PFSK-1 (cell line): ENCODE data around the gene PACSIN1.

Source experiments
- FOXP2 ChIP-seq: optimal IDR thresholded peaks from 2 replicates; pipeline ENCODE3; 2011; ENCODE audit warnings: borderline replicate concordance, control low read depth, inconsistent platforms; ENCODE audit not compliant: insufficient read depth; ENCODE audit errors: extremely low read length, extremely low read depth
- POLR2AphosphoS5 ChIP-seq: IDR thresholded peaks from 2 replicates; pipeline ENCODE4 v1.6.1; 2012; ENCODE audit warnings: low read depth, mild to moderate bottlenecking, control low read depth, low read length, moderate library complexity
- SIN3A ChIP-seq: IDR thresholded peaks from 2 replicates; pipeline ENCODE4 v1.6.1; 2012; ENCODE audit warnings: mild to moderate bottlenecking, low read length, moderate library complexity, borderline replicate concordance; ENCODE audit not compliant: insufficient read depth
- TAF1 ChIP-seq: IDR thresholded peaks from 2 replicates; pipeline ENCODE4 v1.6.1; 2012; ENCODE audit warnings: low read length, control low read depth, borderline replicate concordance; ENCODE audit not compliant: insufficient read depth
- TF ChIP-seq, protein P1 (sequence below), 2 experiments: IDR thresholded peaks; 2 replicates each; pipeline versions ENCODE4 v1.6.1 to v1.8.0; 2011 to 2012; ENCODE audit warnings: low read depth in 2 of 2, low read length in 2 of 2, control low read depth in 1 of 2, inconsistent platforms in 1 of 2, mild to moderate bottlenecking in 1 of 2, moderate library complexity in 1 of 2; ENCODE audit not compliant: insufficient read depth in 1 of 2

Gene PACSIN1

DNA sequence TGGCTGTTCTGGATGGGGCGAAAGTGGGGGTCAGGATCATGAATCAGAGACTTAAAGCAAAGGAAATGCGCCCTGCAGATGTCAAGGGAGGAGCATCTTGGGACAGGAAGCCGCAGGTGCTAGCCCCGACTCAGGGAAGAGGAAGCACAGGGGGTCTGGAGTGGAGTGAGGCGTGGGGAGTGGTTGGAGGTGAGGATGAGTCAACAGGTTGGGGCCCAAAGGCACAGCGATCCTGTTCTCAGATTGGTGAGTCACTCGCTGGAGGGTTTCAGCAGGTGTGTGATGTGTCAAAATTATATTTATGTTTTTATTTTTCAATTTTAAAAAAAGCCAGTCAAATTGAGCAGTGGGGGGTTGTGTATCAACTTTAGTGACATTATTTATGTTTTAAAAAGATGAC is 19.0 kb downstream of the PACSIN1 start:
- TF ChIP-seq TAF1 (no peak), POLR2AphosphoS5 (no peak)

DNA sequence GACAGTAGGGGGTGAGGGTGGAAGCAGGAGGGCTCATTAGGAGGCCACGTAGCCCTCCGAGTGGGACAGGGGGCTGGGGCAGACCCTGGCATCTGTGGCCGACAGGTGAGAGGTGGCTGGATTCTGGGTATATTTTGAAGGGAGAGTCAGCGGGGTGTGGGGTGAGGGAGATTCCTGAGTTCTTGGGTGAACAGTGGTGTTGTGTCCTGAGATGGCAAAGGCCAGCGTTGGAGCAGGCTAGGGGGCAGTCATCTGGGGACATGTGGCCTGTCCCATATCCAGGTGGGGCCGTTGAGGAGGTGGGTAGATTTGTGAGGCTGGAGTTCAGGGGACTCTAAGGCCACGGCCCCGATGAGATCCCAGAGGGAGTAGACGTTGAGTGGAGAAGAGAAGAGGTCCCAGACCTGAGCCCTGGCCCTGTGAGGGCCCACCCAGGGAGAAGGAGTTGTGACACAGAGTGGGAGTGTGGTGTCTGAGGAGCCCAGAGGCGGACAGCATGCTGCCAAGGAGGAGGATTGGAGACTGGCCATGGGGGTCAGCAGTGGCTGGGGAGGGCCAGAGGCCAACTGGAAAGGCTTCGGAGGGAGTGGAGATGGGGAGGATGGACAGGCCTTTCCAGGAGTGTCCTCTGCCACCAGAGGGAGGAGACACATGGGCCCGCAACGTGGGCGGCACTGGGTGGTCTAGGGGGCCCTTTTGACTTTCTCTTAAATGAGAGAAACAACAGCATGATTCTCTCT is 19.6 kb downstream of the PACSIN1 start:
- TF ChIP-seq FOXP2: no peak
- TF ChIP-seq POLR2AphosphoS5: no peak
- TF ChIP-seq SIN3A: no peak
- TF ChIP-seq, protein P1, sequence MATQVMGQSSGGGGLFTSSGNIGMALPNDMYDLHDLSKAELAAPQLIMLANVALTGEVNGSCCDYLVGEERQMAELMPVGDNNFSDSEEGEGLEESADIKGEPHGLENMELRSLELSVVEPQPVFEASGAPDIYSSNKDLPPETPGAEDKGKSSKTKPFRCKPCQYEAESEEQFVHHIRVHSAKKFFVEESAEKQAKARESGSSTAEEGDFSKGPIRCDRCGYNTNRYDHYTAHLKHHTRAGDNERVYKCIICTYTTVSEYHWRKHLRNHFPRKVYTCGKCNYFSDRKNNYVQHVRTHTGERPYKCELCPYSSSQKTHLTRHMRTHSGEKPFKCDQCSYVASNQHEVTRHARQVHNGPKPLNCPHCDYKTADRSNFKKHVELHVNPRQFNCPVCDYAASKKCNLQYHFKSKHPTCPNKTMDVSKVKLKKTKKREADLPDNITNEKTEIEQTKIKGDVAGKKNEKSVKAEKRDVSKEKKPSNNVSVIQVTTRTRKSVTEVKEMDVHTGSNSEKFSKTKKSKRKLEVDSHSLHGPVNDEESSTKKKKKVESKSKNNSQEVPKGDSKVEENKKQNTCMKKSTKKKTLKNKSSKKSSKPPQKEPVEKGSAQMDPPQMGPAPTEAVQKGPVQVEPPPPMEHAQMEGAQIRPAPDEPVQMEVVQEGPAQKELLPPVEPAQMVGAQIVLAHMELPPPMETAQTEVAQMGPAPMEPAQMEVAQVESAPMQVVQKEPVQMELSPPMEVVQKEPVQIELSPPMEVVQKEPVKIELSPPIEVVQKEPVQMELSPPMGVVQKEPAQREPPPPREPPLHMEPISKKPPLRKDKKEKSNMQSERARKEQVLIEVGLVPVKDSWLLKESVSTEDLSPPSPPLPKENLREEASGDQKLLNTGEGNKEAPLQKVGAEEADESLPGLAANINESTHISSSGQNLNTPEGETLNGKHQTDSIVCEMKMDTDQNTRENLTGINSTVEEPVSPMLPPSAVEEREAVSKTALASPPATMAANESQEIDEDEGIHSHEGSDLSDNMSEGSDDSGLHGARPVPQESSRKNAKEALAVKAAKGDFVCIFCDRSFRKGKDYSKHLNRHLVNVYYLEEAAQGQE (IDR thresholded peaks at IDR 0.05; ENCODE audit: insufficient read depth in 1 of 2, low read depth in 2 of 2, low read length in 2 of 2): no peak

DNA sequence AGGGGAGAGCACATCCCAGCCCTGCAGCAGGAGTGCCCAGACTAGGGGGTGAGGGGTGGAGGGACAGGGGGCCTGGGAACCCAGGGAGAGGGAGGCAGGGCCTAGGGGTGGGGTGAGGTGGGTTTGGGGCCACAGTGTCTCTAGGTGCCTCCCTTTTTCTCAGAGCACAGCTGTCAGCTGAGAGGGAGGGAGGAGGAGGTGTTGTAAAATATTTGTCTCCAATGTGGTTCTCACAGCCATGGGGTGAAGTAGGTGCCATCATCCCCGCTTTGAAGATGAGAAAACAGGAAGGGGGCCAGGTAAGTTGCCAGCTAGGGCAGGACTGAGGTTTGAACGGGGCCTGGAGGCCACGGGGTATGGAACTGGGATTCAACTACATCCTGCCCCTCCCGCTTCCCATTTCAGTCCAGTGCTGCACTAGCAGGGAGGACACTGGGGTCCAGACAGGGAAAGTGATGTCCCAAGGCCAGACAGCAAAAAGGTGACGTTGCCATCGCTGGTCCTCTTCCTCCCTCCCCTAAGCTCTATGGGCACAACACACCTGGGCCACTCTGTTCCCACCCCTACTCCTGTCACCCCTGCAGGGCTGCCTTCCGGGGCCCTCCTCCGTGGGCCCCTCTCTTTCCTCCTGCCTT is 20.3 kb downstream of the PACSIN1 start:
- TF ChIP-seq TAF1 (no peak), FOXP2 (no peak), POLR2AphosphoS5 (no peak)
- TF ChIP-seq, protein P1 (IDR thresholded peaks at IDR 0.05; ENCODE audit: insufficient read depth in 1 of 2, low read depth in 2 of 2, low read length in 2 of 2): no peak

DNA sequence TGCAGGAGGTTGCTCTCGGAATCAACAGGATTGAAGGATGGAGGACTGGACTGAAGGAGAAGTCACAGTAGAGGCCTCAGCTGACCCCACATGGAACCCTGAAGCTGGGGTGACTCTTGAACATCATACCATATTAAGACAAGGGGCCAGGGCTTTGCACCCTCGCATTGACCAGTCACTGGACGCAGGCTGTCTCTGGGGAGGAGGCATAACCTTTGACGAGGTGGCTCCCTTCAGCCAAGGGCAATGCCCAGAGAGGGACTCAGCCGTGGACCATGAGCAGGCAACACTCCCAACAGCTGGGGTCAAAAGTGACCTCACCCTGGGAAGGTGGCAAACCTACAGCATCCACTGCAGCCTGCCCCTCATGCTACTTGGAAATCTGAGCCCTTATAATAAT is 21.7 kb downstream of the PACSIN1 start:
- no peak for TF ChIP-seq SIN3A
- no peak for TF ChIP-seq TAF1
- no peak for TF ChIP-seq POLR2AphosphoS5
- no peak for TF ChIP-seq FOXP2
- TF ChIP-seq, protein P1 (IDR thresholded peaks at IDR 0.05; ENCODE audit: insufficient read depth in 1 of 2, low read depth in 2 of 2, low read length in 2 of 2): no peak

DNA sequence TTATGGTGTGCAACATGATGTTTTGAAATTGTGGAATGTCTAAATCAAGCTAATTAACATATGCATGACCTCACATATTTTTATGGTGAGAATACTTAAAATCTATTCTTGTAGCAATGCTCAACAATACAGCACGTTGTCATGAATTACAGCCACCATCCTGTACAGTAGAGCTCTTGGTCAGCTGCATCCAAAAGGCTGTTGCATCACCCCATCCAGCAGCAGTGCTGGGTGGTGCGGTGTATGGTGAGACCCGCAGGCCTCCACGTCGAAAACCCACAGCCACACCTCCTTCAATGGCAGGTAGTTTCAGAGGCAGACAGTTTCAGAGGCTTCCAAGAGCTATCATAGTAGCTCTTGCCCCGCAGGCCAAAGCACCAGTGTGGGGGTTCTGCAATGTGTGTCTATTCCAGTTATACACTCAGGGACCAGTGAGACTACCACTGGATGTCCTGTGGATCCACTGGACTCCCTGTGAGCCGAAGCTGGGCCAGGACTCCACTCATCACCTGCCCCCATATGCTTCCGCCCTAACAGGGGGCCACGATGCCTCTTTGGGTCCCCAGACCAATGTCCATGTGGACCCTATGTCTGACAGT is 23.4 kb downstream of the PACSIN1 start:
- TF ChIP-seq SIN3A (no peak), POLR2AphosphoS5 (no peak), FOXP2 (no peak), TAF1 (no peak)
- TF ChIP-seq, protein P1 (IDR thresholded peaks at IDR 0.05; ENCODE audit: insufficient read depth in 1 of 2, low read depth in 2 of 2, low read length in 2 of 2): no peak
